HCT116 (cell line): Measurements from ENCODE around the gene SLC2A13. TPM values are rescaled to one million over a fixed set of nuclear protein-coding genes. Genes with fewer than 3 reads are reported as not detected.

ENCODE experiments used
- ATAC-seq: fragments of 200-7000 bp; cut with Tn5 transposase; 2 replicates; pipeline ENCODE4 v1.9.1; 2020; ENCODE audit warnings: mild to moderate bottlenecking, moderate library complexity
- BruUV-seq: library from RNA; stranded (reverse); fragments of 400-500 nt; replicated peaks from 2 replicates; lab custom pipeline; 2021; lab: Mats Ljungman, UMichigan
- CTCF ChIA-PET: fragments of 300-600 bp; sonication (Branson Sonifier 250); formaldehyde crosslinking; loops from one replicate; lab custom pipeline; 2021; ENCODE audit warnings: antibody characterized with exemption; lab: Charles Lee
- POLR2A ChIA-PET: fragments of 300-600, 350-600 bp; sonication (Branson Sonifier 250); formaldehyde crosslinking; loops from one replicate; lab custom pipeline; 2021; ENCODE audit warnings: antibody characterized with exemption; lab: Charles Lee
- RAD21 ChIA-PET, 2 experiments: fragments of 300-600 bp; sonication (Branson Sonifier 250); formaldehyde crosslinking; loops; one replicate each; lab custom pipeline; 2023; ENCODE audit warnings: low total read pairs in 2 of 2; ENCODE audit not compliant: uncharacterized antibody in 2 of 2, unreplicated experiment in 2 of 2, low non-redundant PET in 1 of 2; lab: Charles Lee
- DNase-seq: peaks from one replicate; pipeline ENCODE4 v3.0.0-alpha.2; 2010; ENCODE audit warnings: low read depth, low spot score
- H2AFZ ChIP-seq: fragments of 200-600 bp; shearing (Covaris generic), sonication (generic); 2 replicates; pipeline ENCODE4 v1.6.1; 2017; ENCODE audit warnings: low read depth, mixed run types, mixed read lengths, antibody characterized with exemption, low read length; ENCODE audit not compliant: poor library complexity, severe bottlenecking
- H3K27ac ChIP-seq: 2 replicates; pipeline ENCODE4 v1.5.1; 2012; ENCODE audit warnings: low read depth, low read length
- H3K27me3 ChIP-seq: fragments of 200-600 bp; sonication (generic); 2 replicates; pipeline ENCODE4 v1.6.1; 2016; ENCODE audit warnings: mixed run types, low read length, mixed read lengths; ENCODE audit not compliant: insufficient read depth
- H3K36me3 ChIP-seq, 2 experiments: fragments of 200-500 bp in 1 of 2; fragments of 200-600 bp in 1 of 2; sonication (Bioruptor generic) in 1 of 2; sonication (generic) in 1 of 2; 2 replicates each; pipeline versions ENCODE4 v1.5.1 to v1.6.1; 2014 to 2016; ENCODE audit warnings: low read length in 2 of 2, inconsistent platforms in 1 of 2, mixed read lengths in 1 of 2, mixed run types in 1 of 2; ENCODE audit not compliant: insufficient read depth in 2 of 2, control insufficient read depth in 1 of 2
- H3K4me1 ChIP-seq, 2 experiments: fragments of 200-600 bp in 1 of 2; sonication (generic) in 1 of 2; 2 replicates each; pipeline versions ENCODE4 v1.5.1 to v1.6.1; 2012 to 2017; ENCODE audit warnings: low read length in 2 of 2, inconsistent platforms in 1 of 2, mild to moderate bottlenecking in 1 of 2, mixed read lengths in 1 of 2, mixed run types in 1 of 2, moderate library complexity in 1 of 2; ENCODE audit not compliant: insufficient read depth in 2 of 2, control insufficient read depth in 1 of 2
- H3K4me2 ChIP-seq: fragments of 200-600 bp; sonication (generic); 2 replicates; pipeline ENCODE4 v1.6.1; 2017; ENCODE audit warnings: mixed run types, low read length, mixed read lengths
- H3K4me3 ChIP-seq, 2 experiments: fragments of 200-600 bp in 1 of 2; sonication (generic) in 1 of 2; replicated peaks in 1 of 2; 2 replicates each; pipeline ENCODE4 v1.5.1; 2011 to 2016; ENCODE audit warnings: low read length in 2 of 2, control low read depth in 1 of 2, low read depth in 1 of 2, mild to moderate bottlenecking in 1 of 2, mixed read lengths in 1 of 2, mixed run types in 1 of 2
- H3K79me2 ChIP-seq: fragments of 200-600 bp; sonication (generic); 2 replicates; pipeline ENCODE4 v1.6.1; 2017; ENCODE audit warnings: mild to moderate bottlenecking, mixed run types, low read length, moderate library complexity, mixed read lengths; ENCODE audit not compliant: insufficient read depth
- H3K9ac ChIP-seq: fragments of 200-600 bp; sonication (generic); 2 replicates; pipeline ENCODE4 v1.6.1; 2016; ENCODE audit warnings: low read length, mixed read lengths
- H3K9me2 ChIP-seq: fragments of 200-600 bp; sonication (generic), shearing (Covaris generic); 2 replicates; pipeline ENCODE4 v1.6.1; 2017; ENCODE audit warnings: mixed run types, mild to moderate bottlenecking, moderate library complexity; ENCODE audit not compliant: insufficient read depth
- H3K9me3 ChIP-seq, 2 experiments: fragments of 200-500 bp in 1 of 2; fragments of 200-600 bp in 1 of 2; sonication (Bioruptor generic) in 1 of 2; sonication (generic) in 1 of 2; 2 replicates each; pipeline ENCODE4 v1.6.1; 2014 to 2017; ENCODE audit warnings: low read length in 2 of 2, mixed read lengths in 2 of 2, inconsistent platforms in 1 of 2, low read depth in 1 of 2, mild to moderate bottlenecking in 1 of 2, mixed run types in 1 of 2, moderate library complexity in 1 of 2; ENCODE audit not compliant: control insufficient read depth in 1 of 2, insufficient read depth in 1 of 2
- H4K20me1 ChIP-seq: fragments of 200-600 bp; sonication (generic), shearing (Covaris generic); 2 replicates; pipeline ENCODE4 v1.6.1; 2017; ENCODE audit warnings: mixed run types, mild to moderate bottlenecking, moderate library complexity; ENCODE audit not compliant: insufficient read depth
- CBX3 ChIP-seq: IDR thresholded peaks from 2 replicates; pipeline ENCODE4 v1.6.1; 2012; ENCODE audit warnings: low read depth
- EGR1 ChIP-seq: IDR thresholded peaks from 2 replicates; pipeline ENCODE4 v1.6.1; 2012; ENCODE audit warnings: low read depth
- FOSL1 ChIP-seq: IDR thresholded peaks from 2 replicates; pipeline ENCODE4 v1.6.1; 2012; ENCODE audit warnings: low read depth
- JUND ChIP-seq: IDR thresholded peaks from 2 replicates; pipeline ENCODE4 v1.6.1; 2012
- POLR2A ChIP-seq: IDR thresholded peaks from 2 replicates; pipeline ENCODE4 v1.7.0; 2011; ENCODE audit warnings: borderline replicate concordance; ENCODE audit not compliant: insufficient read depth, insufficient read length; ENCODE audit errors: extremely low read depth
- SIN3A ChIP-seq: IDR thresholded peaks from 2 replicates; pipeline ENCODE4 v1.6.1; 2012; ENCODE audit warnings: low read depth
- SP1 ChIP-seq: IDR thresholded peaks from 2 replicates; pipeline ENCODE4 v1.6.1; 2012; ENCODE audit warnings: low read depth
- TCF7L2 ChIP-seq: IDR thresholded peaks from 2 replicates; pipeline ENCODE4 v1.7.0; 2011; ENCODE audit warnings: borderline replicate concordance, inconsistent platforms; ENCODE audit not compliant: insufficient read depth, insufficient read length; ENCODE audit errors: extremely low read depth
- YY1 ChIP-seq: IDR thresholded peaks from 2 replicates; pipeline ENCODE4 v1.6.1; 2011; ENCODE audit warnings: low read length, low read depth, moderate library complexity, mild to moderate bottlenecking; ENCODE audit not compliant: insufficient replicate concordance; ENCODE audit errors: extremely low read depth
- ZFX ChIP-seq: fragments of 450-650 bp; IDR thresholded peaks from 2 replicates; pipeline ENCODE4 v1.6.1; 2017
- ZNF274 ChIP-seq: fragments of 200-500 bp; sonication (Bioruptor generic); IDR thresholded peaks from 2 replicates; pipeline ENCODE4 v1.6.1; 2014; ENCODE audit warnings: mild to moderate bottlenecking, low read depth, low read length, inconsistent platforms
- intact Hi-C: fragments of 100-400 bp; cut with micrococcal nuclease; formaldehyde crosslinking; loops from 2 replicates; pipeline ENCODE4 v1.10.0; 2022
- total RNA-seq: library from RNA; stranded (reverse); gene quantifications from one replicate; pipeline ENCODE4 v1.2.1, GENCODE V29; 2021; ENCODE audit not compliant: unreplicated experiment
- TF ChIP-seq, protein P1 (sequence below): IDR thresholded peaks from 2 replicates; pipeline ENCODE4 v1.6.1; 2011; ENCODE audit warnings: mild to moderate bottlenecking, low read length, moderate library complexity; ENCODE audit not compliant: insufficient replicate concordance; ENCODE audit errors: extremely low read depth
- TF ChIP-seq, protein P2 (sequence below), 3 experiments: fragments of 200-600 bp in 1 of 3; sonication (generic) in 1 of 3; IDR thresholded peaks in 2 of 3; conservative IDR thresholded peaks in 1 of 3; 2 replicates each; pipeline ENCODE4 v1.5.1; 2012 to 2017; ENCODE audit warnings: low read depth in 2 of 3, low read length in 2 of 3, antibody characterized with exemption in 1 of 3, borderline replicate concordance in 1 of 3, control low read depth in 1 of 3, mild to moderate bottlenecking in 1 of 3, mixed read lengths in 1 of 3, mixed run types in 1 of 3, moderate library complexity in 1 of 3; ENCODE audit not compliant: insufficient read depth in 1 of 3

Gene SLC2A13
- total RNA-seq, 1 experiment from 2014 or later = 6.8 TPM

GRCh38 chr12:40034156-40034555, 71.7 kb downstream of the SLC2A13 start:
- BruUV-seq = no TSS peak
- RAD21 ChIA-PET = no interaction called here
- CTCF ChIA-PET = interaction anchor here (0.8 kb wide), 1 partner anchor 23 kb away, joined by 3 read pairs; no protein-coding TSS in a partner anchor

DNA sequence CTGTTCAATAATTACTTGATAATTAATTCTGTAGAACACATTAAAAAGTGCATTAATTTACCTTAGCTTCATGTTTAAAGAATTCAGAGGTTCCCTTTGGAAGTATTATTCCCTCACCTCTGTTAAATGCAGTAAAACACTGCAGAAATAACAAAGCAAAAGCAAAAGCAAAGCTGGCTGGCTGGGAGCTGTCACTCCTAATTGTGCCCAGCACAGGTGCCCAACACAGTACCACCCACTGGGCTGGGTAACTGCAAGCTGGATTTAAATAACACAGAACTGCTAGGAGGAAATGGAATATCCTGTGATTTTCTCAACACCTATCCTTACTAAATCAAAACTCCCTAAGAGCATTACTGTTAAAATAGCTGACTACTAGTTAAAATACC, 72.6 kb downstream of the SLC2A13 start:
- Histone ChIP-seq H2AFZ (no peak overlapping the region), H3K9ac (no peak overlapping the region), H3K27ac (no peak overlapping the region), H3K4me1 (no peaks in the 10 kb centered on the region), H3K9me3 (no peaks in the 10 kb centered on the region), H3K79me2 (no peaks in the 10 kb centered on the region), H3K9me2 (no peaks in the 10 kb centered on the region), H3K36me3 (no peaks in the 10 kb centered on the region), H4K20me1 (no peaks in the 10 kb centered on the region), H3K27me3 (no peaks in the 10 kb centered on the region), H3K4me2 (no peak overlapping the region), H3K4me3 (no peak overlapping the region)
- ChIA-PET POLR2A (no interaction called here), CTCF (interaction anchor here (2.0 kb wide), 1 partner anchor 22 kb away, joined by 4 read pairs; no protein-coding TSS in a partner anchor), RAD21 (no interaction called here)
- BruUV-seq = no TSS peak
- no peak for TF ChIP-seq FOSL1
- no peak for TF ChIP-seq SP1
- no peak for TF ChIP-seq CBX3
- TF ChIP-seq EGR1 = no peak
- TF ChIP-seq, protein P1, sequence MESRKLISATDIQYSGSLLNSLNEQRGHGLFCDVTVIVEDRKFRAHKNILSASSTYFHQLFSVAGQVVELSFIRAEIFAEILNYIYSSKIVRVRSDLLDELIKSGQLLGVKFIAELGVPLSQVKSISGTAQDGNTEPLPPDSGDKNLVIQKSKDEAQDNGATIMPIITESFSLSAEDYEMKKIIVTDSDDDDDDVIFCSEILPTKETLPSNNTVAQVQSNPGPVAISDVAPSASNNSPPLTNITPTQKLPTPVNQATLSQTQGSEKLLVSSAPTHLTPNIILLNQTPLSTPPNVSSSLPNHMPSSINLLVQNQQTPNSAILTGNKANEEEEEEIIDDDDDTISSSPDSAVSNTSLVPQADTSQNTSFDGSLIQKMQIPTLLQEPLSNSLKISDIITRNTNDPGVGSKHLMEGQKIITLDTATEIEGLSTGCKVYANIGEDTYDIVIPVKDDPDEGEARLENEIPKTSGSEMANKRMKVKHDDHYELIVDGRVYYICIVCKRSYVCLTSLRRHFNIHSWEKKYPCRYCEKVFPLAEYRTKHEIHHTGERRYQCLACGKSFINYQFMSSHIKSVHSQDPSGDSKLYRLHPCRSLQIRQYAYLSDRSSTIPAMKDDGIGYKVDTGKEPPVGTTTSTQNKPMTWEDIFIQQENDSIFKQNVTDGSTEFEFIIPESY = no peak
- no peak for TF ChIP-seq TCF7L2
- no peak for TF ChIP-seq ZNF274
- TF ChIP-seq, protein P2, sequence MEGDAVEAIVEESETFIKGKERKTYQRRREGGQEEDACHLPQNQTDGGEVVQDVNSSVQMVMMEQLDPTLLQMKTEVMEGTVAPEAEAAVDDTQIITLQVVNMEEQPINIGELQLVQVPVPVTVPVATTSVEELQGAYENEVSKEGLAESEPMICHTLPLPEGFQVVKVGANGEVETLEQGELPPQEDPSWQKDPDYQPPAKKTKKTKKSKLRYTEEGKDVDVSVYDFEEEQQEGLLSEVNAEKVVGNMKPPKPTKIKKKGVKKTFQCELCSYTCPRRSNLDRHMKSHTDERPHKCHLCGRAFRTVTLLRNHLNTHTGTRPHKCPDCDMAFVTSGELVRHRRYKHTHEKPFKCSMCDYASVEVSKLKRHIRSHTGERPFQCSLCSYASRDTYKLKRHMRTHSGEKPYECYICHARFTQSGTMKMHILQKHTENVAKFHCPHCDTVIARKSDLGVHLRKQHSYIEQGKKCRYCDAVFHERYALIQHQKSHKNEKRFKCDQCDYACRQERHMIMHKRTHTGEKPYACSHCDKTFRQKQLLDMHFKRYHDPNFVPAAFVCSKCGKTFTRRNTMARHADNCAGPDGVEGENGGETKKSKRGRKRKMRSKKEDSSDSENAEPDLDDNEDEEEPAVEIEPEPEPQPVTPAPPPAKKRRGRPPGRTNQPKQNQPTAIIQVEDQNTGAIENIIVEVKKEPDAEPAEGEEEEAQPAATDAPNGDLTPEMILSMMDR (IDR thresholded peaks at IDR 0.05 in 2 of 3, conservative IDR thresholded peaks at IDR 0.05 in 1 of 3; ENCODE audit: borderline replicate concordance in 1 of 3, insufficient read depth in 1 of 3, low read depth in 2 of 3, low read length in 2 of 3) = no peak
- no peak for TF ChIP-seq JUND
- no peak for TF ChIP-seq ZFX
- TF ChIP-seq POLR2A = no peak
- TF ChIP-seq SIN3A = no peak
- no peak for TF ChIP-seq YY1
- DNase-seq (no peak), ATAC-seq (no peak)
- intact Hi-C loops = no loop called here

More at GRCh38 chr12:40034156-40034555, 71.7 kb downstream of the SLC2A13 start:
- Histone ChIP-seq H3K4me3 (no peak overlapping the region), H3K4me1 (no peaks in the 10 kb centered on the region), H3K9ac (no peak overlapping the region), H2AFZ (no peak overlapping the region), H3K9me2 (no peaks in the 10 kb centered on the region), H3K36me3 (no peaks in the 10 kb centered on the region), H3K4me2 (no peak overlapping the region), H3K27ac (no peak overlapping the region), H3K79me2 (no peaks in the 10 kb centered on the region), H4K20me1 (no peaks in the 10 kb centered on the region), H3K9me3 (no peaks in the 10 kb centered on the region), H3K27me3 (no peaks in the 10 kb centered on the region)
- ATAC-seq (no peak), DNase-seq (no peak)
- no peak for TF ChIP-seq SIN3A
- intact Hi-C loops = no loop called here
- POLR2A ChIA-PET = no interaction called here
